GM21526 (cell line): ENCODE results near the gene GATC.

ENCODE experiments used
- ATAC-seq: cut with Tn5 transposase; IDR thresholded peaks from one replicate; pipeline ENCODE4 v1.9.1; 2021; ENCODE audit warnings: moderate library complexity; ENCODE audit not compliant: unreplicated experiment, low FRiP score

GATC gene, protein sequence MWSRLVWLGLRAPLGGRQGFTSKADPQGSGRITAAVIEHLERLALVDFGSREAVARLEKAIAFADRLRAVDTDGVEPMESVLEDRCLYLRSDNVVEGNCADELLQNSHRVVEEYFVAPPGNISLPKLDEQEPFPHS

DNA sequence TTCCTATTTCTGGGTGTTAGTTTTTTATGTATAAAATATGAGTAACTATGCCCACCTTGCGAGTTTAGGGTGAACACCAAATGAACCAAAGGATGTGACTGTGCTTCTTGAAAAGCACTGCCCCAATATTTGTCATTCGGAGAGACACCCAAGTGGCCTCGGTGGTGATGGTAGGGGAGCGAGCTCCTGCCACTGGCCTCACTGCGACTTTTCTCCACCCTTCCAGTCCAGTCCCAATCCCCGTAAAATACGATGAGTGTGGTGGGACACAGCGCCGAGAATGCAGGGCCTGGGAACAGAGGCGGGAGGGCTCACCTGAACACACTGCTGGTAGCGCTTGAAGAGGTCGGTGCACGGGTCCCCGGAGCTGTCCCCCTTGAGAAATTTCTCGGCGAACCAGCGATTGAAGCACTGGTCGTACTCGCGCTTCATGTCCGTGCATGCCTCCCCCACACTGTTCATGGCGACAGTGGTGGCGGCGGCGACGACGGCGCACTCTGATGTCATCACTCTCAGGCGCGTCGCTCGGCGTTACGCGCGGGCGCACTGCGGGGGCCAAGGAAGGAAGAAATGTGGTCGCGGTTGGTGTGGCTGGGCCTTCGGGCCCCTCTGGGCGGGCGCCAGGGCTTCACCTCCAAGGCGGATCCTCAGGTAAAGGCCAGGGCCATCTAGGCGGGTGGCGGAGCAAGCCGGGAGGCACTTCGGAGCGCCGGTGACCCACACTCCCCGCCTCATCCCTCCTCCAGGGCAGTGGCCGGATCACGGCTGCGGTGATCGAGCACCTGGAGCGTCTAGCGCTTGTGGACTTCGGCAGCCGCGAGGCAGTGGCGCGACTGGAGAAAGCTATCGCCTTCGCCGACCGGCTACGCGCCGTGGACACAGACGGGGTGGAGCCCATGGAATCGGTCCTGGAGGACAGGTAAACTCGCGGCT lies at the start of gene GATC, which contains the start of gene TRIAP1:
GATC (plus strand) TSS at position 534 of the 933 bp plus-strand sequence; CDS start at position 571, 37 bp downstream.
TRIAP1 (minus strand) TSS at position 474 of the 933 bp plus-strand sequence; CDS start at position 462, 12 bp downstream.
- peak; percentile 75 for ATAC-seq

DNA sequence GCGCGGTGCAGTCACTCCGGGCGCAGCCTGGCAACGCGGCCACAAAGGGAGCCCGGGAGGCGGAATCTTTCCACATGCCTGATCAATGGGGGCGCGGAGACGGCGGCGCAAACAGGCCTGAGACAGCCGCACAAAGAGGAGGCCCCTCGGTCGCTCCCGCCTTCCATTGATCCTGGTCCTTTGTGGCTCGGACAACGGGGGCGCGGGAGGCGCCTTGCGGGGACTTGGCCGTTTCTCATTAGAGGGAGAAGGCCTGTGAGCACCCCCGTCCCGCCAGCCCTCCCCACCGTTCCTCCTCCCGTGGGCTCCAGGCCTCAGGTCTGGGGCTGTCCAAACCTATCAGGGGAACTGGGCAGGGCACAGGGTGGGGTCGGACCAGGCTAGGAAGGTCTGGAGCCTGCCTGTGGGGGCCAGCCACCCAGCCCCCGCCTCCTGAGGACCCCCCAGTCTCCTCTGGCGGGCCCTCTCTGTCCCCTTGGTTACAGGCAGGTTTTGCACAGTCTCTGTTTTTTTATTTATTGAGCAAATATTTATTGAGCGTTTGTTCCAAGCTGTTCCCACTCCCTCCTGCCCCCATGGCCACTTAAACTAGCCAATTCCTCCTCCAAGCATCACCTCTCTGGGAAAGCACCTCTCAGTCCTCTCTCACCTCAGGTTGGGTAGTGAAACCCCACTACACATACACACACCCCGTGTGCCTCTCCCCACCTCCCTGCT lies 48.3 kb upstream of the GATC start:
- no peak for ATAC-seq

DNA sequence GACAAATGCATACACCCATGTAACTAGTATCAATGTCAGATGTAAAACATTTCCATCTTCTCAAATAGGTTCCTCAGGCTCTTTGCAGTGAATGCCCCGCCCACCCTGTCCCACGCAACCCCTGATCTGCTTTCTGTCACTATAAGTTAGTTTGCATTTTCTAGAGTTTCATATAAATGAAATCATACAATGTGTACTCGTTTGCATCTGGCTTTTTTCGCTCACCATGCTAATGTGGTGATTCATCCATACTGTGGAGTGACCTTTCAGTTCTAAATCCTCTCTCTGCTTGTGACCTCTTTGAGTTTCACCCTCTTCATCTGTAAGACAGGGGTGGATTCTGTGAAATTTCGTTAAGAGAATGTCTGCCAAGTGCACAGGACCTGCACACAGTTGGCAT lies 46.7 kb upstream of the GATC start:
- no peak for ATAC-seq

DNA sequence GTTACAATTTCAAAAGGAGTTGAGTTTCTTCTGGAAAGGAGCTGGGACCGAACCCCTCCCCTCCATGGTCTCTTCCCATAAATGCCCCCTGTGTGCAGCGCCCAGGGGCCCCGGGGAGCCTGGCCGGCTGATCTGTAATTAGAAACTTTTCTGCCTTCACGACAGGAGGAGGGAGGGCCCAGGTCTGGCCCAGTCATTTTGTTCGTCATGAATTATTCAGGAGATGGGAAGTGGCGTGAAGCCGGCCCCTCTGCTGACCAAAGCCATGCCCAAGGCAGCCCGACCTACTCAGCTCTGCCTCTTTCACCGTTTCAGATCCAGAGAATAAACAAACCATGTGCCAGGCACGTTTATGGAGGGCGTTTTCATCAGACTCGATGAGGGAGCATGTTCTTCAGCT lies 44.0 kb upstream of the GATC start:
- ATAC-seq, result no peak

DNA sequence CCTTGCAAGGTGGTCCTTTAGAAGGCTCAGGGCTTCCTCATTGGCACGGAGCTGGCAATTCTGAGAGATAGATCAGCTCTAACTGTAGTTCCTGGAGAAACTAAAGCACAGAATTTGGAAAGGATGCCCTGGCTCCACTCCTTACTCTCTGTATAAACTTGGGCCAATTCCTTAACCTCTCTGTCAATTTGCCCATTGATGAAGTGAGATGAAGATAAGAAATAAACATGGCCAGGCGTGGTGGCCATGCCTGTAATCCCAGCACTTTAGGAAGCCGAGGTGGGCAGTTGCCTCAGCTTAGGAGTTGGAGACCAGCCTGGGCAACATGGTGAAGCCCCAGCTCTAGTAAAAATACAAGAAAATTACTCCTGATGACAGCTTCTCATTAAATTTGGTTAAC lies 42.4 kb upstream of the GATC start:
- ATAC-seq, result no peak

DNA sequence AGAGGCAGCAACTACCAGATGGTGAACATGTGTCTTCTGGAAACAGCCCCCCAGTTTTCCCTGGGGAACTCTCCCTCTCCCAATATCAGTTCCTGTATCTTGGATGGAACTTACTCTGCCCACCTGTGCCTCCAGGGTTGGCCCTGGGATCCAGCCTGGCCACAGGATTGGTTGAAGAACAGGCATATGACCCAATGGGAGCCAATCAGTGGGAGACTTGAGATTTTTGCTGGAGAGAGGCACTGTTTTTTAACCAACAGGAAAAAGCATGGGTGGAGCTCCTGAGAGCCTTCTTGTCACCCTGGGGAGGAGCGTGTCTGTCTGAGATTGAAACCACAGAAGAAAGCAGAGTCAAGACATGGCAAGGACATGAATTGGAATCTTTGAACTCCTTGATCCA lies 42.0 kb upstream of the GATC start:
- ATAC-seq, result no peak

DNA sequence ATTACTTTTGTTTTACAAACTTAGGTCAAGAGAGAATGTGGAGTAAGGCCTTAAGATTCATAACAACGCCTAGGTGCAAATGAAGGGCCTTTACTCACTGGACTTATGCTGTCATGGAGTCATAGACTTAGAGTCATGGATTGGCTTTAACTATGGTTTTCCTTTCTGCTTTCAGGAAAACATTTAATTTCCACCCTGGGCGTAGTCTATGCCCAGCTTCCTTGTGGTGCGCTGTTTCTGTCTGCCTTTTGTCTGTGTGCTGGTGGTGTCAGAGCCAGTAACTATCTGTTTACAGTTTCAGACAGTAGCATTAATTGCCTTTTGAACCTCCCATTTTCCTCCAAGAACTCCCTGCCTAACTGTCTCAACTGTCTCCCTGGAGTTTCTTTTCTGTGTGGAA lies 40.2 kb upstream of the GATC start:
- ATAC-seq, result no peak

DNA sequence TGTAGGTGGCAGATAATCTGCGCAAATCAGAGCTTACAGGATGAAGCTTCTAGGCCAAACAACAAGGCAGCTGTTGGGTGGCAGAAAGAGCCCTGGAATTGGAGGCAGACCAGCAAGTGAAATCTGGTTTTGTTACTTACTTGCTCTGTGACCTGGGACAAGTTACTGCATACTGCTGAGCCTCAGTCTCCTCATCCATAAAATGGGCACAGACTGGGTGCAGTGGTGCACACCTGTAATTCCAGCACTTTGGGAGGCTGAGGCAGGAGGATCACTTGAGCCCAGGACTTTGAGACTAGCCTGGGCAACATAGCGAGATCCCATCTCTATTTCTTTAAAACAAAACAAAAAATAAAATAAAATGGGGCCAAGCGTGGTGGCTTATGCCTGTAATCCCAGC lies 39.7 kb upstream of the GATC start:
- no peak for ATAC-seq

DNA sequence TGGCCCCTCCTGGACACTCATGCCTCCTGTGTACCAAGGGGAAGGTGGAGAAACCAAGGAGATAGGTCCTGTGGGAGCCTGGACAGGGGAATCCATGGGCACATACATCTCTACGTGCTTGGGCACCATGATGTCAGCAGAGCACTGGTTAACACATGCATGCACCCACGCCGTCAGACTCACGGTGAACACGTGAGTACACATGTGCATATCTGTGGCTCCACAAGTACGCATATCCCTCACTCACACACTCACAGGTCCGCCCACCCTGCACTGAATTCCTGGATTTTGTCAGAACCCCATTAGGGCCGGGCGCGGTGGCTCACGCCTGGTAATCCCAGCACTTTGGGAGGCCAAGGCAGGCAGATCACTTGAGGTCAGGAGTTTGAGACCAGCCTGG lies 37.5 kb upstream of the GATC start:
- no peak for ATAC-seq

DNA sequence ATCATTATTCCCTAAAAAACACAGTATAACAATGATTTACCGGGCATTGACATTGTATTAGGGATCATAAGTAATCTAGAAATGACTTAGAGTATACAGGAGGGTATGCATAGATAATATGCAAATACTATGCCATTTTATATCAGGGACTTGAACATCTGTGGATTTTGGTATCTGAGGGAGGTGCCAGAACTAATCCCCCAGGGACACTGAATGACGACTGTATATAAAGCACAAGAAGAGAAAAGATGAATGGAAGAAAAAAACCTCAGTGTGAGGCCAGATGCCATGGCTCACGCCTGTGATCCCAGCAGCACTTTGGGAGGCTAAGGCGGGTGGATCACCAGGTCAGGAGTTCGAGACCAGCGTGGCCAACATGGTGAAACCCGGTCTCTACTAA lies 33.8 kb upstream of the GATC start:
- ATAC-seq, result no peak

DNA sequence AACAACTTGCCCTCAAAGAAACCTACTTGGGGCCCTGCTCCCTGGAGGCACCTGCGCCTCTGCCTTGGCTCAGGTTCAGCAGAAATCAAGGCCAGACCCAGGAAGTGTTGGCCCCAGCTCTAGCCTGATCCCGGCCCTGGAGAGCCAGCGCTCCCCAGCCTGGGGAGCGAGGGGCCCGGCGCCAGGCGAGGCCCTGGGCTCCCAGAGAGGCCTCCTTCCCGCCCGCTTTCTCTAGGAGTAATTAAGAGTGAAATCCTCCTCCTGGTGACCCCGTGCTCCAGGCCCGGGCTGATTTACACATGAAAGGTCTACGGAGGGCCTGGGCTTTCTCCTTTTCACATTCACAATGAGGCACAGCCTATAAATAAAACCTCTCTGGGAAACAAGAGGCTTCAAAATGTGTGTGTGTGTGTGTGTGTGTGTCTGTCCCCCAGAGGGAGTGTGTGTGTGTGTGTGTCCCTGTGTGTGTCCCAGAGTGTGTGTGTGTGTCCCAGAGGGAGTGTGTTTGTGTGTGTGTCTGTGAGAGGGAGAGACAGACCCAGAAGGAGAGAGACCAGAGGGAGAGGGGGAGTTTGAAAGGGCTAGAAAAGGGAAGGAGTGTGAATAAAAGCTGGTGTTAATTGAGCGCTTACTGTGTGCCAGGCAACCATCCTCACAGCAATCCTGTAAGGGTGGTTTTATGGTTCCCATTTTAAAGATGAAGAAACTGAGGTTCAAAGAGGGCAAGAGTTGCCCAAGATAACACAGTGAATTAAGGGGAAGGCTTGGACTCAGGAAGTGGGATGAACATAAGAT lies 32.1 kb upstream of the GATC start:
- ATAC-seq, result no peak

DNA sequence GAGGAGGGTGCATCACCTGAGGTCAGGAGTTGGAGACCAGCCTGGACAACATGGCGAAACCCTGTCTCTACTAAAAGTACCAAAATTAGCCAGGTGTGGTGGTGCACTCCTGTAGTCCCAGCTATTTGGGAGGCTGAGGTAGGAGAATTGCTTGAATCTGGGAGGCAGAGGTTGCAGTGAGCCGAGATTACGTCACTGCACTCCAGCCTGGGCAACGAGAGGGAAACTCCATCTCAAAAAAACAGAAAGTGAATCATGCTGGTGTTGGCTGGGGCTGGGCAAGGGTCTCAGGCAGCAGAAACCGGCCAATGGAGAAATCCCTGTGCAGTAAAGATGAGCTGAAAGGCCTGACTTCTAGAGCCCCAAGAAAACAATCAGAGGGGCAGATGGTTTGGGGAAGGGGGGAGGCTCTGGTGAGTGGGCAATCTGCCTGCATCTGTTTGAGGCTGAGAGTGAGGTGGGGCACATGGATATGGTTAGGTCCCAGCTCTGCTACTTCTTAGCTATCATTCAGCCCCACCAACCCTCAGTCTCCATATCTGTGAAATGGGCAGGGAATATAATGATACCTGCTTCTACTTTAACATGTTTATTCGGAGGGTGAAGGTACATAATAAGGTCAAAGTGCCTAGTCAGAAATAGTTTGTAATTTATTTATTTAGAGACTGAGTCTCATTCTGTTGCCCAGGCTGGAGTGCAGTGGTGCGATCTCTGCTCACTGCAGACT lies 29.6 kb upstream of the GATC start:
- ATAC-seq, result no peak

DNA sequence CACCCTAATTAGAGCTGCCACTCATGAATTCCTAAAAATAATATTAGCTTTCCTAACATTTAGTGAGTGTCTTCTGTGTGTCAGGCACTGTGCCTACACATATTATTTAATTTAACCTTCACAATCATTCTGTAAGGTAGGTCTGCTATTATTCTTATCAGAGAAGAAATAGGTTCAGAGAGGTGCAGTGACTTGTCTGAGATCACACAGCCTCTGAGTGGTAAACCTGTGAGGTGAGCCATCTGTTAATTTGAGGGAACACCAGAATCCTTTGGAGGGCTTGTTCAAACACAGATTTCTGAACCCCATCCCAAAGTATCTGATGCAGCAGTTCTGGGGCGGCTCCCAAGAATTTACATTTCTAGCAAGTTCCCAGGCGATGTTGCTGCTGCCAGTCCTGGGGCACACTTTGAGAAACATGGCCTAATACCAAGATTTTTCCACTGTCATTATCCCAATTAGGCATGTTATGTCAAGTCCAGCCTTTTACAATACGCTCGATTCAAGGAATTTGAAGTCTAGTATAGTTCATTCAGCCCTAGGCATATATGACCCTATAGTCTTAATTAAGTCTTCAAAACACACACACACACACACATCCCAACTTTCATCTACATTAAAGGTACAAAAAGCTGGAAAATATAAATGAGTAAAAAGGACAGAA lies 28.2 kb upstream of the GATC start:
- no peak for ATAC-seq

DNA sequence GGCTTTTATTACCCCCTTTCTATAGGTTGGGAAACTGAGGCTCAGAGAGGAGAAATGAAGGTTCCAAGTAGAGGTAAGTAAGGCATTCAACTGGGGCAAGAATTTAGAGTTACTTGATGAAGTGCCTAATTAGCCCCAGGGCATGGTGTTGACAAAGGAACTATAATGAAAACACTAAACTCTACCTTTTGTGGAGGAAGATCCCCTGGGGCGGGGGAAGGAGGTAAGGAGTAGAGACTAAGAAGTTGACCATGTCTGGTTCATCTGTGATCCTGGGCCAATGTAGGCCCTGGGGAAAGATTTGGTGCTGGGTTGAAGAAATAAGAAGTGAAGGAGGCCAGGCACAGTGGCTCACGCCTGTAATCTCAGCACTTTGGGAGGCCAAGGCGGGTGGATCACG lies 24.5 kb upstream of the GATC start:
- ATAC-seq, result no peak

DNA sequence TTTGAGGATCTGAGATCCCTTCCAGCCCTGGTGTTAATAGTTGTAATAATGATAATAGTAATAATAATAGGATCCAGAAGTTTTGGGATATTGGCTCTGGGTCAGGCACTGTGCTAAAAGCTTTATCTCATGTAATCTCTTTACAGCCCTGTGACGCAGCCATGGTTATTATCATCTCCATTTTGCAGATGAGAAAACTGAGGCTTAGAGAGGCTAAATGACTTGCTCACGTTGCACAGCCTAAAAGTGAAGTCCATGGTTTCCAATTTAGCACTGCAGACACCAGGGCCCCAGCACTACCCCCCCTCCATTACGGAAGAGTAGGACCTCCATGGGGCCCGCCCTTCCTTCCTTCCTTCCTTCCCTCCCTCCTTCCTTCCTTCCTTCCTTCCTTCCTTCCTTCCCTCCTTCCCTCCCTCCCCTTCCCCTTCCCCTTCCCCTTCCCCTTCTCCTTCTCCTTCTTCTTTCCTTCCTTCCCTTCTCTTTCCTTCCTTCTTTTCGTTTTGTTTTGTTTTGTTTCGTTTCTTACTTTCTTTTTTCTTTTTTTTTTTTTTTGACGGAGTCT lies 23.3 kb upstream of the GATC start:
- no peak for ATAC-seq

DNA sequence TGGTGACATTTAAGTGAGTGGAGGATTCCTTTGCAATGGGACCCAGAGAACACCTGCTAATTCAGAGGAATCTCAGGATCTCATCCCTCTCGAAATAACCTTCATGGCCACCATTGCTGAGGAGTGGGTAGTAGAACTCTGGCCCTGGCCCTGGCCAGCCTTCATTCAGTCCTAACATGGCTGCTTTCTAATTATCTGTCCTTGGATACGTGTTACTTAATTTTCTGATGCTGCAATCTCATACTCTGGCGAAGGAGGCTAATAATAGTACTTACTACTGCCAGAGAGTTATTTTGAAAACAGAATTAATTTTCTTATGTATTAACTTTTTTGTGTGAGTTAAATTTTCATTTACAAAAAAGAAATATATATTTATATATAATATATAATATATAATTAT lies 20.4 kb upstream of the GATC start:
- ATAC-seq, result no peak

DNA sequence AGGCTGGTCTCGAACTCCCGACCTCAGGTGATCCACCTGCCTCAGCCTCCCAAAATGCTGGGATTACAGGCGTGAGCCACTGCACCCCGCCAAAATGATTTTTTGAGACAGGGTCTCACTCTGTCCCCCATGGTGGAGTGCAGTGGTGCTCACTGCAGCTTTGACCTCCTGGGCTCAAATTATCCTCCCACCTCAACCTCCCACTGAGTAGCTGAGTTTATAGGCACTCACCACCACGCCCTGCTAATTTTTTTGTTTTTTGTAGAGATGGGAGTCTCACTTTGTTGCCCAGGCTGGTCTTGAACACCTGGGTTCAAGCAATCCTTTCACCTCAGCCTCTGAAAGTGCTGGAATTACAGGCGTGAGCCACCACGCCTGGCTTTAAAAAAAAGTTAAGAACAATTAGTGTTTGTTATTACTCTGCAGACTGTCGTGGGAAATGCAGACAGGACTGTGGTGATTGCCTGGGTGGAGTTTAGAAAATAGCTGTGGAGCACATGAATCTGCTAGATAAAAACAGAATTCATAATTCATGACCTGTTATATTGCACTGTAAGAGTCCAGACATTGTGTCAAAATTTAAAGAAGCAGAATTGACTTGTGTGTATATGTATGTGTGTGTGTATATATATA lies 17.5 kb upstream of the GATC start:
- ATAC-seq, result no peak

DNA sequence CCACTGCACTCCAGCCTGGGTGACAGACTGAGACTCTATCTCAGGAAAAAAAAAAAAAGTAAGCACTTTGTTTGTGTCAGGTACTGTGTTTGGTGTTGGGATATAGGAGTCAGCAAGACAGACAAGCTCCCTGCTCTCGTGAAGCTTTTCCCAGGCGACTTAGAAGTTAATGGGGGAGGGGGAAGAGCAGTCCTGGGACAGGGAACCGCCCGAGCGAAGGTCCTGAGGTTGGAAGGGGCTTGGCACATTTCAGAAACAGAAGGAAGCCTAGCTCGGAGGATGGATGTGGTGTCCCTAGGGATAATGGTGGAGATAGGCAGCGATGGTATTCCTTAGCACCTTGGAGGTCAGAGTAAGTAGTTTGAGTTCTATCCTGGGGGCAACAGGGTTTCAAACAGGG lies 16.9 kb upstream of the GATC start:
- no peak for ATAC-seq
